Central memory CD4-positive, alpha-beta T cell (primary cell): ENCODE measurements around the gene FGGY.
"Not testable (repeated sequence)": the region's sequence is repeated elsewhere in the genome, so short reads cannot be mapped to it uniquely, and the experiment has no call there.

ENCODE experiments used
- DNase-seq: peaks from one replicate; pipeline ENCODE4 v3.0.0; 2022

Gene FGGY

GRCh38 chr1:59289570-59289969 is 7.3 kb upstream of the FGGY start:
- no peak for DNase-seq

GRCh38 chr1:59290193-59290949 is 6.5 kb upstream of the FGGY start:
- no peak for DNase-seq

- DNase-seq = no peak
Measured at GRCh38 chr1:59291561-59291960, 5.3 kb upstream of the FGGY start.

- DNase-seq = no peak
Measured at GRCh38 chr1:59292562-59292961, 4.3 kb upstream of the FGGY start.

GRCh38 chr1:59293206-59293605 is 3.7 kb upstream of the FGGY start:
- no peak for DNase-seq

GRCh38 chr1:59293849-59294248 is 3.0 kb upstream of the FGGY start:
- no peak for DNase-seq

- DNase-seq = no peak
Measured at GRCh38 chr1:59294423-59294822, 2.5 kb upstream of the FGGY start.

GRCh38 chr1:59295618-59296017 is 1.3 kb upstream of the FGGY start:
- DNase-seq = no peak

- no peak for DNase-seq
Measured at GRCh38 chr1:59298026-59298583, 1.2 kb downstream of the FGGY start.

- DNase-seq = no peak
Measured at GRCh38 chr1:59298710-59299346, 1.9 kb downstream of the FGGY start.

GRCh38 chr1:59299670-59300069 is 2.8 kb downstream of the FGGY start:
- not testable (repeated sequence) for DNase-seq

- no peak for DNase-seq
Measured at GRCh38 chr1:59302297-59302696, 5.4 kb downstream of the FGGY start.

- no peak for DNase-seq
Measured at GRCh38 chr1:59302871-59303270, 6.0 kb downstream of the FGGY start.

GRCh38 chr1:59305188-59305587 is 8.3 kb downstream of the FGGY start:
- no peak for DNase-seq

- no peak for DNase-seq
Measured at GRCh38 chr1:59307591-59307990, 10.7 kb downstream of the FGGY start.

GRCh38 chr1:59308839-59309238 is 11.9 kb downstream of the FGGY start:
- DNase-seq = no peak

GRCh38 chr1:59309392-59309791 is 12.5 kb downstream of the FGGY start:
- no peak for DNase-seq

- no peak for DNase-seq
Measured at GRCh38 chr1:59309795-59310548, 13.1 kb downstream of the FGGY start.

GRCh38 chr1:59310549-59311250 is 13.8 kb downstream of the FGGY start:
- no peak for DNase-seq

GRCh38 chr1:59314776-59315528 is 18.1 kb downstream of the FGGY start:
- DNase-seq = no peak

- DNase-seq = no peak
Measured at GRCh38 chr1:59315529-59316463, 18.9 kb downstream of the FGGY start.
